WTC11 (cell line): ENCODE measurements around the gene MAP3K14. TPM values are rescaled to one million over a fixed set of nuclear protein-coding genes. Genes with fewer than 3 reads are reported as not detected.
A peak's percentile ranks its signal among the peaks of the same experiment; 100 is the strongest.

Experiments used
- ATAC-seq: fragments of 200-7000 bp; cut with Tn5 transposase; 2 replicates; pipeline ENCODE4 v1.10.0; 2021; ENCODE audit warnings: mild to moderate bottlenecking, moderate library complexity
- CTCF ChIA-PET: fragments of 300-600 bp; sonication (Branson Sonifier 250); formaldehyde crosslinking; loops from one replicate; lab custom pipeline; 2021; ENCODE audit warnings: antibody characterized with exemption; lab: Charles Lee
- POLR2A ChIA-PET: fragments of 350-600 bp; sonication (Branson Sonifier 250); formaldehyde crosslinking; loops from one replicate; lab custom pipeline; 2021; ENCODE audit warnings: antibody characterized with exemption; lab: Charles Lee
- DNase-seq: peaks from one replicate; pipeline ENCODE4 v3.0.0; 2021; ENCODE audit warnings: low spot score
- H3K27ac Mint-ChIP-seq: 2 replicates; pipeline ENCODE4 v1.8.0; 2021; ENCODE audit warnings: mixed read lengths
- H3K27me3 Mint-ChIP-seq: 2 replicates; pipeline ENCODE4 v1.8.0; 2021; ENCODE audit warnings: low read depth, mild to moderate bottlenecking, moderate library complexity, mixed read lengths
- H3K36me3 Mint-ChIP-seq: 2 replicates; pipeline ENCODE4 v1.8.0; 2021; ENCODE audit warnings: mixed read lengths
- H3K4me1 Mint-ChIP-seq: 2 replicates; pipeline ENCODE4 v1.8.0; 2022; ENCODE audit warnings: mixed read lengths
- H3K4me3 Mint-ChIP-seq: 2 replicates; pipeline ENCODE4 v1.8.0; 2021; ENCODE audit warnings: mild to moderate bottlenecking, moderate library complexity, mixed read lengths
- H3K9me3 Mint-ChIP-seq: 2 replicates; pipeline ENCODE4 v1.8.0; 2021; ENCODE audit warnings: mixed read lengths
- ARID4B ChIP-seq: sonication (generic); formaldehyde crosslinking; IDR thresholded peaks from 2 replicates; pipeline ENCODE4 v1.8.0; 2023; ENCODE audit warnings: missing genetic modification reagents, mild to moderate bottlenecking, borderline replicate concordance
- ATF2 ChIP-seq: sonication (generic); formaldehyde crosslinking; IDR thresholded peaks from 2 replicates; pipeline ENCODE4 v1.8.1; 2022; ENCODE audit warnings: low read depth, missing genetic modification reagents, borderline replicate concordance
- E2F5 ChIP-seq: sonication (generic); formaldehyde crosslinking; IDR thresholded peaks from 2 replicates; pipeline ENCODE4 v1.8.1; 2022; ENCODE audit warnings: mild to moderate bottlenecking, moderate library complexity, missing genetic modification reagents
- FOXK1 ChIP-seq: sonication (generic); formaldehyde crosslinking; IDR thresholded peaks from 2 replicates; pipeline ENCODE4 v1.8.0; 2022; ENCODE audit warnings: mild to moderate bottlenecking, moderate library complexity, missing genetic modification reagents
- GTF2I ChIP-seq: fragments of 250-450 bp; sonication (Bioruptor Pico); conservative IDR thresholded peaks from 2 replicates; pipeline ENCODE4 v1.4.0; 2021; ENCODE audit warnings: mild to moderate bottlenecking
- IRF1 ChIP-seq: sonication (generic); formaldehyde crosslinking; IDR thresholded peaks from 2 replicates; pipeline ENCODE4 v1.8.0; 2023; ENCODE audit warnings: missing genetic modification reagents
- MYBL2 ChIP-seq: sonication (generic); formaldehyde crosslinking; IDR thresholded peaks from 2 replicates; pipeline ENCODE4 v1.8.1; 2023; ENCODE audit warnings: mild to moderate bottlenecking, moderate library complexity, missing genetic modification reagents
- NFE2L1 ChIP-seq: sonication (generic); formaldehyde crosslinking; IDR thresholded peaks from 2 replicates; pipeline ENCODE4 v1.8.1; 2023; ENCODE audit warnings: missing genetic modification reagents
- NR1H2 ChIP-seq: sonication (generic); formaldehyde crosslinking; IDR thresholded peaks from 2 replicates; pipeline ENCODE4 v1.9.0; 2021; ENCODE audit warnings: mild to moderate bottlenecking, moderate library complexity, missing genetic modification reagents
- OVOL2 ChIP-seq: fragments of 250-450 bp; sonication (Bioruptor Pico); IDR thresholded peaks from 2 replicates; pipeline ENCODE4 v1.9.0; 2021; ENCODE audit warnings: mild to moderate bottlenecking, borderline replicate concordance
- PRDM15 ChIP-seq: sonication (generic); formaldehyde crosslinking; IDR thresholded peaks from 2 replicates; pipeline ENCODE4 v1.8.0; 2022; ENCODE audit warnings: missing genetic modification reagents
- SP1 ChIP-seq: sonication (generic); formaldehyde crosslinking; conservative IDR thresholded peaks from 2 replicates; pipeline ENCODE4 v1.8.1; 2022; ENCODE audit warnings: missing genetic modification reagents
- STAT6 ChIP-seq: sonication (generic); formaldehyde crosslinking; conservative IDR thresholded peaks from 2 replicates; pipeline ENCODE4 v1.8.1; 2023; ENCODE audit warnings: mild to moderate bottlenecking, low read depth, missing genetic modification reagents, moderate library complexity
- TEAD4 ChIP-seq: sonication (generic); formaldehyde crosslinking; IDR thresholded peaks from 2 replicates; pipeline ENCODE4 v1.8.0; 2022; ENCODE audit warnings: mild to moderate bottlenecking, missing genetic modification reagents
- ZMAT4 ChIP-seq: fragments of 250-450 bp; sonication (Bioruptor Pico); IDR thresholded peaks from 2 replicates; pipeline ENCODE4 v1.9.0; 2021; ENCODE audit warnings: mild to moderate bottlenecking
- ZNF263 ChIP-seq: sonication (generic); formaldehyde crosslinking; IDR thresholded peaks from 2 replicates; pipeline ENCODE4 v1.8.1; 2022; ENCODE audit warnings: low read depth, mild to moderate bottlenecking, moderate library complexity, missing genetic modification reagents
- ZNF317 ChIP-seq: sonication (generic); formaldehyde crosslinking; IDR thresholded peaks from 2 replicates; pipeline ENCODE4 v1.8.1; 2023; ENCODE audit warnings: low read depth, mild to moderate bottlenecking, moderate library complexity, missing genetic modification reagents, borderline replicate concordance
- ZNF396 ChIP-seq: fragments of 250-450 bp; sonication (Bioruptor Pico); IDR thresholded peaks from 2 replicates; pipeline ENCODE4 v1.8.0; 2021; ENCODE audit warnings: mild to moderate bottlenecking, moderate library complexity, borderline replicate concordance
- ZNF425 ChIP-seq: fragments of 250-450 bp; sonication (Bioruptor Pico); conservative IDR thresholded peaks from 2 replicates; pipeline ENCODE4 v1.9.0; 2021; ENCODE audit warnings: mild to moderate bottlenecking
- total RNA-seq: library from RNA; stranded (reverse); gene quantifications from 3 replicates; pipeline ENCODE4 v1.2.3, GENCODE V29; 2021

The MAP3K14 gene
- total RNA-seq, 1 experiment from 2014 or later = 4.0 TPM

- POLR2A ChIA-PET = interaction anchor here (0.8 kb wide), 1 partner anchor 19 kb away, joined by 3 read pairs; no protein-coding TSS in a partner anchor
- TF ChIP-seq IRF1 = no peak
- no peak for TF ChIP-seq ARID4B (CRISPR knock-in tag)
- no peak for TF ChIP-seq ZMAT4 (CRISPR knock-in tag)
- no peak for TF ChIP-seq FOXK1 (CRISPR knock-in tag)
- no peak for TF ChIP-seq PRDM15 (CRISPR knock-in tag)
- no peak for TF ChIP-seq SP1 (CRISPR knock-in tag)
- TF ChIP-seq E2F5 (CRISPR knock-in tag) = no peak
- no peak for TF ChIP-seq MYBL2 (CRISPR knock-in tag)
- TF ChIP-seq ZNF317 (CRISPR knock-in tag) = no peak
- TF ChIP-seq GTF2I (CRISPR knock-in tag) = no peak
- no peak for TF ChIP-seq STAT6
- no peak for TF ChIP-seq NR1H2 (CRISPR knock-in tag)
- no peak for TF ChIP-seq OVOL2 (CRISPR knock-in tag)
- TF ChIP-seq ZNF396 (CRISPR knock-in tag) = no peak
- TF ChIP-seq TEAD4 (CRISPR knock-in tag) = no peak
- TF ChIP-seq ZNF263 (CRISPR knock-in tag) = no peak
- TF ChIP-seq ATF2 (CRISPR knock-in tag) = no peak
- TF ChIP-seq ZNF425 (CRISPR knock-in tag) = no peak
- TF ChIP-seq NFE2L1 (CRISPR knock-in tag) = no peak
Measured at GRCh38 chr17:45298546-45299285, 18.1 kb downstream of the MAP3K14 start.

More at GRCh38 chr17:45298546-45299285, 18.1 kb downstream of the MAP3K14 start:
- no peaks in the 10 kb centered on the region for H3K27me3 Mint-ChIP-seq
- no peaks in the 10 kb centered on the region for H3K36me3 Mint-ChIP-seq
- CTCF ChIA-PET = interaction anchor here (1.0 to 1.2 kb wide), 2 partner anchors 21 to 66 kb away, joined by 3 to 6 read pairs; no protein-coding TSS in a partner anchor
- no peaks in the 10 kb centered on the region for H3K4me1 Mint-ChIP-seq
- H3K4me3 Mint-ChIP-seq = no peak overlapping the region
- DNase-seq = no peak
- no peaks in the 10 kb centered on the region for H3K9me3 Mint-ChIP-seq
- no peak for ATAC-seq
- H3K27ac Mint-ChIP-seq = peak overlapping the region; percentile 31
